ENCODE results near the gene CRACR2B.

GRCh38 chr11:868802-869201, 41.1 kb downstream of the CRACR2B start:
- no peak for TF ChIP-seq CTCF (conservative IDR thresholded peaks at IDR 0.05; ENCODE audit: low read length)
- no peak for TF ChIP-seq EZH2phosphoT487 (IDR thresholded peaks at IDR 0.05; ENCODE audit: borderline replicate concordance)

Data from Loucy (cell line).